ENCODE results near the gene CHN2.

The CHN2 gene

GRCh38 chr7:29416276-29416937 is 221.8 kb downstream of the CHN2 start:
- no peaks in the 10 kb centered on the region for H3K27me3 ChIP-seq (ENCODE audit: control insufficient read depth, insufficient read depth, low read length)
- no peaks in the 10 kb centered on the region for H3K36me3 ChIP-seq (ENCODE audit: control insufficient read depth, insufficient read depth, low read length)
- H3K9ac ChIP-seq (ENCODE audit: low read depth, low read length): no peak overlapping the region
- H3K4me1 ChIP-seq (ENCODE audit: control insufficient read depth, insufficient read depth, low read length): no peaks in the 10 kb centered on the region
- H3K4me3 ChIP-seq (ENCODE audit: low read depth, low read length): no peak overlapping the region
- no peaks in the 10 kb centered on the region for H3K9me3 ChIP-seq (ENCODE audit: control insufficient read depth, insufficient read depth, low read length)

- Histone ChIP-seq H3K9ac (ENCODE audit: low read depth, low read length) (no peak overlapping the region), H3K4me3 (ENCODE audit: low read depth, low read length) (no peak overlapping the region), H3K36me3 (ENCODE audit: control insufficient read depth, insufficient read depth, low read length) (no peaks in the 10 kb centered on the region), H3K4me1 (ENCODE audit: control insufficient read depth, insufficient read depth, low read length) (no peaks in the 10 kb centered on the region), H3K9me3 (ENCODE audit: control insufficient read depth, insufficient read depth, low read length) (no peaks in the 10 kb centered on the region), H3K27me3 (ENCODE audit: control insufficient read depth, insufficient read depth, low read length) (no peaks in the 10 kb centered on the region)
These were observed 222.3 kb downstream of the CHN2 start for GRCh38 chr7:29416938-29417305.

- H3K4me1 ChIP-seq (ENCODE audit: control insufficient read depth, insufficient read depth, low read length): no peaks in the 10 kb centered on the region
These were observed 223.5 kb downstream of the CHN2 start for GRCh38 chr7:29418056-29418455.

GRCh38 chr7:29418651-29419050 is 224.1 kb downstream of the CHN2 start:
- Histone ChIP-seq H3K4me3 (ENCODE audit: low read depth, low read length) (no peak overlapping the region), H3K9me3 (ENCODE audit: control insufficient read depth, insufficient read depth, low read length) (no peaks in the 10 kb centered on the region), H3K4me1 (ENCODE audit: control insufficient read depth, insufficient read depth, low read length) (no peaks in the 10 kb centered on the region), H3K27me3 (ENCODE audit: control insufficient read depth, insufficient read depth, low read length) (no peaks in the 10 kb centered on the region), H3K36me3 (ENCODE audit: control insufficient read depth, insufficient read depth, low read length) (no peaks in the 10 kb centered on the region), H3K9ac (ENCODE audit: low read depth, low read length) (no peak overlapping the region)

More at GRCh38 chr7:29418056-29418455, 223.5 kb downstream of the CHN2 start:
- H3K36me3 ChIP-seq (ENCODE audit: control insufficient read depth, insufficient read depth, low read length): no peaks in the 10 kb centered on the region
- H3K9me3 ChIP-seq (ENCODE audit: control insufficient read depth, insufficient read depth, low read length): no peaks in the 10 kb centered on the region
- H3K27me3 ChIP-seq (ENCODE audit: control insufficient read depth, insufficient read depth, low read length): no peaks in the 10 kb centered on the region
- H3K4me3 ChIP-seq (ENCODE audit: low read depth, low read length): no peak overlapping the region
- H3K9ac ChIP-seq (ENCODE audit: low read depth, low read length): no peak overlapping the region

GRCh38 chr7:29420011-29420410 is 225.4 kb downstream of the CHN2 start:
- no peaks in the 10 kb centered on the region for H3K27me3 ChIP-seq (ENCODE audit: control insufficient read depth, insufficient read depth, low read length)
- H3K4me3 ChIP-seq (ENCODE audit: low read depth, low read length): no peak overlapping the region
- no peaks in the 10 kb centered on the region for H3K4me1 ChIP-seq (ENCODE audit: control insufficient read depth, insufficient read depth, low read length)
- H3K9me3 ChIP-seq (ENCODE audit: control insufficient read depth, insufficient read depth, low read length): no peaks in the 10 kb centered on the region
- H3K9ac ChIP-seq (ENCODE audit: low read depth, low read length): no peak overlapping the region
- no peaks in the 10 kb centered on the region for H3K36me3 ChIP-seq (ENCODE audit: control insufficient read depth, insufficient read depth, low read length)

DNA sequence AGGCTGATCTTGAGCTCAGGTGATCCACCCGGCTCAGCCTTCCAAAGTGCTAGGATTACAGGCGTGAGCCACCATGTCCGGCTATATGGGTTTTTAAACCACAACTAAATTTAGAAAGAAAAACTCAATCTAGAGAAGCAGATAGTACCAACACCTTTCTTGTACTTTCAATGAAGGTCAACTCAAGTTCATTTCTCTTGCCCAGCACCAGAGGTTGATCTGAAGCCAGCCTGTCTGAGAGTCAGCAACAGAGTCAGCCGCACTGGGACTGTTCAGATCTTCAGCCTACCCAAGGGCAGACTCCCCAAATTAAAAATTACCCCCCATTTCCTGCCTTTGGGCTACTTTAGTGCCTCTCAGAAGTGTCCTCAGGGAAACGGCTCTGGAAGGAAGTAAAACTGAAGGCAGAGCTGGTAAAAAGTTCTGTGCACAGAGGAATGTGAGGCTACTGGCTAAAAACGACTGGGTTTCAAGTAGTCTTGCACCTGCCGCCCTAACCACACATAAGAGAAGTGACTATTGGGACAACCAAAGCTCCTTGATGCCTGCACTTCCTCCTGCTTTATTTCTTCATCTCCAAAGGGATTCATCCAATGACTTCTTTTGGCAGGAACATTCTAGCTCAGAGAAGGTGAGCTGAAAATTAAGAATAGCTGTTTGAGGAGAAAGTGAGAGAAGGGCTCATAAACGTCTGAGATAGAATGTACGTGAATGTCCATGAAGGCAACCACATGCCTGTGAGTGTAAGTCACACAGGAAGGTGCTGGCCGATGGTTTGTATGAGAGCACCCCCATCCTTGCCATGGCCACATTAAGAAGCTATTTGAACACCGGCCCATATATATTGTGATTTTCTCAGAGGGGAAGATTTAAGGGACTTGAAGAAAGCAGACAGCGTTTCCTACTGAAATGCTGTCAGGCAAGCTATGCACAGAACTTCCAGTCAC is 226.7 kb downstream of the CHN2 start:
- Histone ChIP-seq H3K9me3 (ENCODE audit: control insufficient read depth, insufficient read depth, low read length) (no peaks in the 10 kb centered on the region), H3K4me1 (ENCODE audit: control insufficient read depth, insufficient read depth, low read length) (no peaks in the 10 kb centered on the region), H3K4me3 (ENCODE audit: low read depth, low read length) (no peak overlapping the region), H3K36me3 (ENCODE audit: control insufficient read depth, insufficient read depth, low read length) (no peaks in the 10 kb centered on the region), H3K9ac (ENCODE audit: low read depth, low read length) (no peak overlapping the region), H3K27me3 (ENCODE audit: control insufficient read depth, insufficient read depth, low read length) (no peaks in the 10 kb centered on the region)

GRCh38 chr7:29422829-29423228 is 228.3 kb downstream of the CHN2 start:
- no peak overlapping the region for H3K4me3 ChIP-seq (ENCODE audit: low read depth, low read length)
- H3K4me1 ChIP-seq (ENCODE audit: control insufficient read depth, insufficient read depth, low read length): no peaks in the 10 kb centered on the region
- no peaks in the 10 kb centered on the region for H3K9me3 ChIP-seq (ENCODE audit: control insufficient read depth, insufficient read depth, low read length)
- no peak overlapping the region for H3K9ac ChIP-seq (ENCODE audit: low read depth, low read length)
- no peaks in the 10 kb centered on the region for H3K36me3 ChIP-seq (ENCODE audit: control insufficient read depth, insufficient read depth, low read length)
- H3K27me3 ChIP-seq (ENCODE audit: control insufficient read depth, insufficient read depth, low read length): no peaks in the 10 kb centered on the region

DNA sequence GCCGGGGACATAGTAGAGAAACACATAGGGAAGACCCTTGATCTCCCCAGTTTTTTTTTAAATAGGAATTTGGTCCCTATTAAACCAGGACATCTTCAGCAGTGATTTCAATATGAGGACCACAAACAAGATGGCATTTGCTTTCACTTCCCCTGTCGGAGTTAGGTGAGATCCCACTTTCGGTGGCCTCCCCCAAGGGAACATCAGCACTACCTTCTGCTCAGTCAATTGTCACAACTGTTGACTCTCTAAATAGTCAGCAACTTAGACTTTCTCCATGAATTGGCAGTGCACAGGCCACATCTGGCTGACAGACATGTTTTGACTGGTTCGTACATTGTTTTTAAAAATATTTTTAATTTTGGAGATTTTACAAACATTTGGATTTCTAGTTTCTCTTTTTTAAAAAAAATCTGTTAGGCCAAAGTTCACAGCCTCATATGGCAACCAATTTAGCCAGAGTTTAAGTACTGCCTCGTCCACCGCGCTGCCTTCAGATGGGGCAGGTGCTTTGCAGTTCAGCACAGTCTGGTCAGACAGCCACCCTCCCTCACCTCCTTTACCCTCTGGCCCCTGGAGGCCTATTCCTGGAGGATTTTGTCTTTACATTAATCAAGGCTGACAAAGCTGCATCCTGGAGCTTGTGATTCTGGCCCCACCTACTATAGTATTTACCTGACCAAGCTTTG is 229.9 kb downstream of the CHN2 start:
- Histone ChIP-seq H3K4me3 (ENCODE audit: low read depth, low read length) (no peak overlapping the region), H3K36me3 (ENCODE audit: control insufficient read depth, insufficient read depth, low read length) (no peaks in the 10 kb centered on the region), H3K4me1 (ENCODE audit: control insufficient read depth, insufficient read depth, low read length) (no peaks in the 10 kb centered on the region), H3K9ac (ENCODE audit: low read depth, low read length) (no peak overlapping the region), H3K27me3 (ENCODE audit: control insufficient read depth, insufficient read depth, low read length) (no peaks in the 10 kb centered on the region), H3K9me3 (ENCODE audit: control insufficient read depth, insufficient read depth, low read length) (no peaks in the 10 kb centered on the region)

- Histone ChIP-seq H3K27me3 (ENCODE audit: control insufficient read depth, insufficient read depth, low read length) (no peaks in the 10 kb centered on the region), H3K36me3 (ENCODE audit: control insufficient read depth, insufficient read depth, low read length) (no peaks in the 10 kb centered on the region), H3K4me3 (ENCODE audit: low read depth, low read length) (no peak overlapping the region)
These were observed 230.4 kb downstream of the CHN2 start for GRCh38 chr7:29424984-29425309.

GRCh38 chr7:29426587-29426986 is 232.0 kb downstream of the CHN2 start:
- no peaks in the 10 kb centered on the region for H3K9me3 ChIP-seq (ENCODE audit: control insufficient read depth, insufficient read depth, low read length)
- no peak overlapping the region for H3K4me3 ChIP-seq (ENCODE audit: low read depth, low read length)
- no peaks in the 10 kb centered on the region for H3K27me3 ChIP-seq (ENCODE audit: control insufficient read depth, insufficient read depth, low read length)
- H3K4me1 ChIP-seq (ENCODE audit: control insufficient read depth, insufficient read depth, low read length): no peaks in the 10 kb centered on the region
- no peaks in the 10 kb centered on the region for H3K36me3 ChIP-seq (ENCODE audit: control insufficient read depth, insufficient read depth, low read length)
- H3K9ac ChIP-seq (ENCODE audit: low read depth, low read length): no peak overlapping the region

More at GRCh38 chr7:29424984-29425309, 230.4 kb downstream of the CHN2 start:
- H3K9me3 ChIP-seq (ENCODE audit: control insufficient read depth, insufficient read depth, low read length): no peaks in the 10 kb centered on the region
- H3K9ac ChIP-seq (ENCODE audit: low read depth, low read length): no peak overlapping the region
- H3K4me1 ChIP-seq (ENCODE audit: control insufficient read depth, insufficient read depth, low read length): no peaks in the 10 kb centered on the region

DNA sequence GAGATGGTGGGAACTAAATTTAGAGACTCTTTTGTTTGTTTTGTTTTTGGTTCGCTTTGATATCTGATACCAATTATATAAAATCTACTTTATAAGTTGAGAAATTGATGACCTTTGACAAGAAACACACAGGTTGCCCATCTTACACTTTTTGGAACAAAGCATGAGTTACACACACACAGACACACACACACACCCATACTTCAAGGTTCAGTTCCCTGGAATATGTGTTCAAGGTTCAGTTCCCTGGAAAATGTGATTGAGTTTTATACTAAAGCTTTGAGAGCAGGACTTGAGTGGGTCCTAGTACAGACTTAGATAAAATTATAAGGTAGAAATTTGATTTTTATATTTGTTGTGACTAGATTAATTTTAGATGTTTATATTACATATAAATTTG is 234.8 kb downstream of the CHN2 start:
- Histone ChIP-seq H3K9ac (ENCODE audit: low read depth, low read length) (no peak overlapping the region), H3K9me3 (ENCODE audit: control insufficient read depth, insufficient read depth, low read length) (no peaks in the 10 kb centered on the region), H3K36me3 (ENCODE audit: control insufficient read depth, insufficient read depth, low read length) (no peaks in the 10 kb centered on the region), H3K4me3 (ENCODE audit: low read depth, low read length) (no peak overlapping the region), H3K27me3 (ENCODE audit: control insufficient read depth, insufficient read depth, low read length) (no peaks in the 10 kb centered on the region), H3K4me1 (ENCODE audit: control insufficient read depth, insufficient read depth, low read length) (no peaks in the 10 kb centered on the region)
